Retina (tissue), 1 donor: ENCODE measurements around the gene ABL1.

Experiments used
- DNase-seq: peaks from one replicate; pipeline ENCODE4 v3.0.0-alpha.2; 2016

ABL1 gene

DNA sequence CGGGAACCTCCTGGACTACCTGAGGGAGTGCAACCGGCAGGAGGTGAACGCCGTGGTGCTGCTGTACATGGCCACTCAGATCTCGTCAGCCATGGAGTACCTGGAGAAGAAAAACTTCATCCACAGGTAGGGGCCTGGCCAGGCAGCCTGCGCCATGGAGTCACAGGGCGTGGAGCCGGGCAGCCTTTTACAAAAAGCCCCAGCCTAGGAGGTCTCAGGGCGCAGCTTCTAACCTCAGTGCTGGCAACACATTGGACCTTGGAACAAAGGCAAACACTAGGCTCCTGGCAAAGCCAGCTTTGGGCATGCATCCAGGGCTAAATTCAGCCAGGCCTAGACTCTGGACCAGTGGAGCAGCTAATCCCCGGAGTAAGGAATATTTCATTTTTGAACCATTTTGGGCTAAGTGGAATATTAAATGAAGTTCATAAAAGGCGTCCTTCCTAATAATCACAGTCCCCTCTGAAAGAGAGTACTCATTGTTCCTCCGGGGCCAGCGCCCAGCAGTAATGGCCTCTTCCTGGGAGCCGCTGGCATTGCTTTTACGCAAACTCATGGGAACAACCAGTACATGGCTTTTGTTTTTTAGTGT is 38.0 kb downstream of the ABL1 start:
- no peak for DNase-seq

DNA sequence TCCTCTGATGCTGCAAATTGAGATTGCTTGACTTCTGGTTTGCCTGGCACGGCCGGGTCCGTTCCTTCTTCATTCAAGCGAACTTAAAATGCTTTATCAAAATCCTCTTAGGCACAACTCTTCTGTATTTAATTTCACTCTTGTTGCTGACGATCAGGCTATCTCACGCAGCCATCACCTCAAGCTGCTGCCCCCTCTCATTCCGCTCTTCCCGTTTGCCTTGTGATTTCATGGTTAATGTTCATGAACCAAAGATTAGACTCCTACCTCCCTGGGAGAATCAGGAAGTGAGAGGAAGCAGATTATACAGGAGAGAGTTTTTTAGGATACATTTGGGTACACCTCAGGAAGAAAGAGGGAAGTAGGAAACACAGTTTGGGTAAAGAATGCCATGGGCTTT is 38.9 kb downstream of the ABL1 start:
- DNase-seq, result no peak

GRCh38 chr9:130874783-130875182 is 39.7 kb downstream of the ABL1 start:
- no peak for DNase-seq

DNA sequence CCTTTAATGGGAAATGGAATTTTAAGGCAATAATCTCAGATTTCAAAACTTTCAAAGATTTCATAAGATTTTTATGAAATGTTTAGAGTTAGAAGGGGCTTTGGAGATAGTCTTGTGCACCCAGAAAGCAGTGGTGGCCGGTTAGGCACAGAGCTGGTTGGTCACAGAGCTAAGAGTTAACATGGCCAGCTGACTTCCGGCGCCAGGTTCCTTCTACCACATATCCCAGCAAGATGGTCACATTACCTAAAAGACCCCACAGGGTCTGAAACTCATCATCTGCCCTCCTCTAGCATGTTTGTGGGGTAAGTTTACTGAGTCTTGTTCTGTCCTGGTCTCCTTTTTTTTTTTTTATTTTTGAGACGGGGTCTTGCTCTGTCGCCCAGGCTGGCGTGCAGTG is 42.2 kb downstream of the ABL1 start:
- DNase-seq, result no peak

DNA sequence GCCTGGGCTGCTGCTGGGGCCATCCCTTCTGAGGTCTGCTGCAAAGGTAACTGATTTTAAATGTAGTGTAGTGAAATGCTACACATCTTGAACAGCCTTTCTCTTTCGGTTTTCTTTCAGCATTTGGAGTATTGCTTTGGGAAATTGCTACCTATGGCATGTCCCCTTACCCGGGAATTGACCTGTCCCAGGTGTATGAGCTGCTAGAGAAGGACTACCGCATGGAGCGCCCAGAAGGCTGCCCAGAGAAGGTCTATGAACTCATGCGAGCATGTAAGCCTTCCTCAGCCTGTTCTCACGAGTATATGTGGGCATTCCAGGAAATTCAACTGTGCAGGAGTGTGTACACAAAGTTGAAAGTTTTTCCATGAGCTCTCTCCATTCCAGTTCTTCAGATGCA is 43.2 kb downstream of the ABL1 start:
- DNase-seq, result no peak

DNA sequence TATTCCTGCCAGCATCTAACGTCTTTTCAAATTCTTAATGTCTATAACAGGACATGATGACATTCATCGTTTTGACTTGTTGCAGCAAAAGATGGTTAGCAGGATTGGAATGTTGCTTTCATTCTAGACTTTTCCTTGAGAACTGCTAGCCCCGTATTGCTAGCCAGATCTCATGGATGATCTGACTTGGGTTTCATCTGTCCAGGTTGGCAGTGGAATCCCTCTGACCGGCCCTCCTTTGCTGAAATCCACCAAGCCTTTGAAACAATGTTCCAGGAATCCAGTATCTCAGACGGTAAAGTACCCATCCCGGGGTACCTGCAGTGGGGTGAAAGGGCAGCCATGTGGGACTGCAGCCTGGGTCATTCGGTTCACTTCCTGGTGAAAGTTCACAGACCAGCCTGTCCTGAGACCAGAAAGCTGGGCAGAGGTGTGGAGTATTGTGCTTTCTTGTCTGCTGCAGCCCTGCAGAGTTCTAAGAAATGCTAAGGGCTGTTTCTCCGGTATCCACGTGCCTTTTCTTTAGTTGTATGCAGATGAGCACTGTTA is 44.9 kb downstream of the ABL1 start:
- no peak for DNase-seq

- no peak for DNase-seq
These were observed 45.7 kb downstream of the ABL1 start for GRCh38 chr9:130880599-130881220.

- DNase-seq, result no peak
These were observed 46.5 kb downstream of the ABL1 start for GRCh38 chr9:130881516-130881915.

DNA sequence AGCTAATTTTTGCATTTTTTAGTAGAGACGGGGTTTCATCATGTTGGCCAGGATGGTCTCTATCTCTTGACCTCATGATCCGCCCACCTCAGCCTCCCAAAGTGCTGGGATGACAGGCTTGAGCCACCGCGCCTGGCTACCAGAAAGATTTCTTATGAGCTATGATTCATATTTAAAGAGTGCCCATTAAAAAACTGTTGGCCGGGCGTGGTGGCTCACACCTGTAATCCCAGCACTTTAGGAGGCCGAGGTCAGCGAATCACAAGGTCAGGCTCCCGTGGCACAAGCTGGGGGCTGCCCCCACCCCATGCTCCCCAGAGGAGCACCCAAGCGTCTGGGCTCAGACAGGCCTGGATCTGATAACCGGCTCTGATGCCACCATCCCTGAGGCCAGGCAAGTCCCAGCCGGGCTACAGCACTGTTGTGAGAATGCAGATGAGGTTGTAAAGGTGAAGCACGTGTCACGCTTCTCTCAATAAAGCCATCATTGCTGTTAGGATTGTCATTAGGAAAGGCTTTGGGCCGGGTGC is 47.7 kb downstream of the ABL1 start:
- DNase-seq, result no peak

DNA sequence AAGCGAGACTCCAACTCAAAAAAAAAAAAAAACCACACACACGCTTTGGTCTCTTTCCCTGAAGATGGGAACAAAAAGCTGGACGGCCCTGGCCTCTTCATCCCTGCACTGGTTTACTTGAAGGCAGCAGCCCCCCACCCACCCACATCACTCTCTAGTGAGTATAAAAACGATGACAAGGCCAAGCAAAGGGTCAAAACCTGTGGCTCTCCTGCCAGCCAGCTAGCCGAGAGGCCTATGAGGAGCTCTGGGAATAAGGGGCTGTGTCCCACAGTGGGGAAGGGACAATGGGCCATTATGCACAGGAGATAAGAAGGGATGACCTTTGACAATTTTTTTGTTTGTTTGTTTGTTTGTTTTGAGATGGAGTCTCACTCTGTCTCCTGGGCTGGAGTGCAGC is 48.4 kb downstream of the ABL1 start:
- no peak for DNase-seq

DNA sequence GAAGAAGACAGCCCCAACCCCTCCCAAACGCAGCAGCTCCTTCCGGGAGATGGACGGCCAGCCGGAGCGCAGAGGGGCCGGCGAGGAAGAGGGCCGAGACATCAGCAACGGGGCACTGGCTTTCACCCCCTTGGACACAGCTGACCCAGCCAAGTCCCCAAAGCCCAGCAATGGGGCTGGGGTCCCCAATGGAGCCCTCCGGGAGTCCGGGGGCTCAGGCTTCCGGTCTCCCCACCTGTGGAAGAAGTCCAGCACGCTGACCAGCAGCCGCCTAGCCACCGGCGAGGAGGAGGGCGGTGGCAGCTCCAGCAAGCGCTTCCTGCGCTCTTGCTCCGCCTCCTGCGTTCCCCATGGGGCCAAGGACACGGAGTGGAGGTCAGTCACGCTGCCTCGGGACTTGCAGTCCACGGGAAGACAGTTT is 49.1 kb downstream of the ABL1 start:
- no peak for DNase-seq

DNA sequence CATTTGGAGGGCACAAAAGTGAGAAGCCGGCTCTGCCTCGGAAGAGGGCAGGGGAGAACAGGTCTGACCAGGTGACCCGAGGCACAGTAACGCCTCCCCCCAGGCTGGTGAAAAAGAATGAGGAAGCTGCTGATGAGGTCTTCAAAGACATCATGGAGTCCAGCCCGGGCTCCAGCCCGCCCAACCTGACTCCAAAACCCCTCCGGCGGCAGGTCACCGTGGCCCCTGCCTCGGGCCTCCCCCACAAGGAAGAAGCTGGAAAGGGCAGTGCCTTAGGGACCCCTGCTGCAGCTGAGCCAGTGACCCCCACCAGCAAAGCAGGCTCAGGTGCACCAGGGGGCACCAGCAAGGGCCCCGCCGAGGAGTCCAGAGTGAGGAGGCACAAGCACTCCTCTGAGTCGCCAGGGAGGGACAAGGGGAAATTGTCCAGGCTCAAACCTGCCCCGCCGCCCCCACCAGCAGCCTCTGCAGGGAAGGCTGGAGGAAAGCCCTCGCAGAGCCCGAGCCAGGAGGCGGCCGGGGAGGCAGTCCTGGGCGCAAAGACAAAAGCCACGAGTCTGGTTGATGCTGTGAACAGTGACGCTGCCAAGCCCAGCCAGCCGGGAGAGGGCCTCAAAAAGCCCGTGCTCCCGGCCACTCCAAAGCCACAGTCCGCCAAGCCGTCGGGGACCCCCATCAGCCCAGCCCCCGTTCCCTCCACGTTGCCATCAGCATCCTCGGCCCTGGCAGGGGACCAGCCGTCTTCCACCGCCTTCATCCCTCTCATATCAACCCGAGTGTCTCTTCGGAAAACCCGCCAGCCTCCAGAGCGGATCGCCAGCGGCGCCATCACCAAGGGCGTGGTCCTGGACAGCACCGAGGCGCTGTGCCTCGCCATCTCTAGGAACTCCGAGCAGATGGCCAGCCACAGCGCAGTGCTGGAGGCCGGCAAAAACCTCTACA is 49.8 kb downstream of the ABL1 start:
- no peak for DNase-seq

- no peak for DNase-seq
These were observed 50.7 kb downstream of the ABL1 start for GRCh38 chr9:130885484-130886375.

- DNase-seq, result no peak
These were observed 51.9 kb downstream of the ABL1 start for GRCh38 chr9:130886981-130887380.

DNA sequence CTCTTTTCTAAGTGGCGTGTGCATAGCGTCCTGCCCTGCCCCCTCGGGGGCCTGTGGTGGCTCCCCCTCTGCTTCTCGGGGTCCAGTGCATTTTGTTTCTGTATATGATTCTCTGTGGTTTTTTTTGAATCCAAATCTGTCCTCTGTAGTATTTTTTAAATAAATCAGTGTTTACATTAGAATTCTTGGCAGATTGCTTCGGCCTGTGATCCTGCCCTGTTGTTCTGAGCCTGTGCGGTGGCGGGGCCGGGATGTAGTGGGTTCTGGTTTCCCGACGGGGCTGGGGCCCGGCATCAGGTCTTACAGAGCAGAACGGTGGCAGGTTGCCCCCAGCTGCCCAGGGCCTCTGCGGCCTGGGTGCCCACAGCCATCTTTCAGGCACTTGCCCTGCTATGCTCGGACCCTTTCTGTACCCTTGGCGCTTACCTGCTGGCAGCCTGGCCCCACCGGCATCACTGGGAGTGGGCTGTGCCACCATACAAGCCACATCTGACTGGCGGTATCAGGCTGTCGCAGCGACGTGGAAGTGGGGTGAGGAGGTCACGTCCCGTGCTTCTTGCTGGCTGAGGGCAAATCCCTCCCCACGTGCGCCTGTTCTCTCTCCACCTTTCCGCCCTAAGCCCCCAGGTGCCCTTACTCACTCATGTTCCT is 52.6 kb downstream of the ABL1 start:
- no peak for DNase-seq

DNA sequence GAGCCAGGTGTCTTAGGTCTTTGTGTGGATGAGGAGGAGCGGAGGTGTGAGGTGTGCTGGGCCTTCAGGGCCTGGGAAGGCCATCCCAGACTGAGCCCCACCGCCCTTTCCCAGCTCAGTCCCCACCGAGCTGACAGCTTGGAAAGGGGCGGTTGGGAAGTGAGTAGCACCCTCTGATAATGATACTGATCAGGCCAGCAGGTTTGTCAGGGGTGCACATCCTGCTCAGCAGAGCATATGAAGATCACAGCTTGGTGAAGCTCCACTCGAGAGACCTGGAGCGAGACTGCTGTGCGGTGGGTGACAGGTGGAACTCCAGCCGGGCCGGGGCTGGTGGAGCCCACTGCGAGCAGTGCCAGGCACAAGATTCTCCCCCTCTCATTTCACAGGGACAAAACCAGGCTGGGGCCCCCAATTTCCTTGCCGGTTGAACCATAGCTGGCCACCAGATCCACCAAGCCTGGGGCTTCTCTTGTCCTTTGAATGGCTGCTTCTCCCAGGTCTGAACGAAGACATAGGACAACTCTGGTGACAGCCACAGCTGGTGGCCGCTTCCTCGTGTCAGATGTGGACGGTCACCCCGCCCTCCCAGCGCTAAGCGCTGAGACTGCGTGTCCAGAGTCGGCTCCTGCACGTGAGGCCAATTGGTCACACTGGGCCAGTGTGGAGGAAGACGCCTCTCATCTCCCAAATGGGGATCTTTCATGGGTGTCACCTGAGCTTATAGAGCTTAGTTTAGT is 53.3 kb downstream of the ABL1 start:
- DNase-seq, result no peak

- no peak for DNase-seq
These were observed 55.1 kb downstream of the ABL1 start for GRCh38 chr9:130890124-130890523.

DNA sequence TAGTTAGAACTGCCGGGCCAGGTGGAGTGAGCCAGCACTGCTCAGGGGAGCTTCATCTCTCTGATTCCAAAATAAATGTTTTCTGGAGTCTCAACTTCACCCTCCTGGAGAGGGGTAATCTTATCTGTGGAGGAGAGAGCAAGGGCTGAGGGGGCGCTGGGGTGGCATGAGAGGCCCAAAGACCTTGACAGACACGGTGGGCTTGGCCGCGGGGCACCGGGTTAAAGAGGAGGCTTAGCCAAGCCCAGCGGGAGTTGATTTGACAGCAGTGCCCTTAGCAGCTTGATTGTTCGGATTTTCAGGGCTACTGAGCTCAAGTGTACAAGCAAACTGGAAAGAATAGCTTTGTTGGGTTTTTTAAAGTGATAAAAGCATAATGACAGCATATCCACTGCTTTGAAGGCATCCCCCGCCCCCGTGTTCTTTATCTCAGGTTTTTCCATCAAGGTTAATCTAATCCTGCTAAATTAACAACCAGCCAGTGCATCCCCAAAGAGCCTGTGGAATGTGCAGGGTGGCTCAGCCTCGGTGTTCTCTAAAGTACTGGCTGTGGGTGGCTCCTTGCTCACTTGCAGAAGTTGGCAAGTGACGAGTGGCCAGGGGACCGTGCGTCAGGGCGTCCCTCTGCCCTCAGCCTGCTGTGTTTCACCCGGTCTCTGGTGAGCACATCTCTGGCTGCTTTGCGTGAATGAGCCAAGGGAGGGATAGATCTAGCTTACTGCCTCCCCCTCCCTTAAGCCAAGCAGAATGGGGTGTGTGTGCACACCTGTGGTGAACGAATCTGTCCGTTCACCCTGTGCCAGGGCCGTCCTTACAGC is 56.0 kb downstream of the ABL1 start:
- peak; percentile 72 for DNase-seq

- peak; percentile 94 for DNase-seq
These were observed 56.8 kb downstream of the ABL1 start for GRCh38 chr9:130891688-130892476.
